Raji (cell line): ENCODE measurements around the gene ADCY6.

ENCODE experiments used
- POLR2A ChIP-seq: IDR thresholded peaks from 2 replicates; pipeline ENCODE4 v1.6.1; 2011; ENCODE audit warnings: low read depth, low read length, control low read depth; ENCODE audit not compliant: insufficient read depth

The ADCY6 gene

DNA sequence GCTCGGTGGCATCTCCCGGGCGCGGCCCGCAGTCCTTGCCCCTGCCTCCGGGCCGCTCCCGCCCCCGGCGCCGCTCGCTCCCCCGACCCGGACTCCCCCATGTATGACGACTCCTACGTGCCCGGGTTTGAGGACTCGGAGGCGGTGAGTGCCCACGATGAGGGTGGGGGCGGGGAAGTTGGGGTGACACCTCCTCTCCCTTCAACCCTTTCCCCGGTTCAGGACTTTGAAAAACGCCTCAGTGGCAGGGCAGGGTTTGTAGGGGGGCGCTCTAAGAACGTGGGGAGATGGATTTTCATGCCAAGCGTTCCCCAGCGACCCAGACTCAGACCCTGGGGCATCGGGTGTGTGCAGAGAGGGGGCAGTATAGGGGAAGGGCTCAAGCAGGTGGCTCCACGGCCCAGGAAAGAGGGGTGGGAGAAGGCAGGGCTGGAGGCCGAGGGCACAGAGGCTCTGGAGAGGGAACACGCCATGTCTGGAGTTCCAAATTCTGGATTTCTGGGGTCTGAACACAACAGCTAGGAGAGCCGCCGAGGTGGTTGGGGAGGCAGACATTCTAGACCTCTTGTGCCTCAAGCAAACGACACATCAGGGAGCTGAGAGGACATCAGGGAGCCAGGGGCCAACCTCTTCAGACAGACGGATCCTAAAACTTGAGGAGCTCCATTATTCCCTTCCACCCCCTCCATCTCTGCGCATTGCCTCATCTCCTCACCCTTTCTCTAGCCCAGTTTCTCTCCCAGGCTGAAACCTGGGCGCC is 30.1 kb upstream of the ADCY6 start:
- no peak for TF ChIP-seq POLR2A

GRCh38 chr12:48817873-48818830 is 29.3 kb upstream of the ADCY6 start, which contains the start of gene CACNB3:
Gene CACNB3, plus strand, starts transcription at chr12:48818496. Its CDS starts 434 bp downstream, at chr12:48818930.
- no peak for TF ChIP-seq POLR2A

DNA sequence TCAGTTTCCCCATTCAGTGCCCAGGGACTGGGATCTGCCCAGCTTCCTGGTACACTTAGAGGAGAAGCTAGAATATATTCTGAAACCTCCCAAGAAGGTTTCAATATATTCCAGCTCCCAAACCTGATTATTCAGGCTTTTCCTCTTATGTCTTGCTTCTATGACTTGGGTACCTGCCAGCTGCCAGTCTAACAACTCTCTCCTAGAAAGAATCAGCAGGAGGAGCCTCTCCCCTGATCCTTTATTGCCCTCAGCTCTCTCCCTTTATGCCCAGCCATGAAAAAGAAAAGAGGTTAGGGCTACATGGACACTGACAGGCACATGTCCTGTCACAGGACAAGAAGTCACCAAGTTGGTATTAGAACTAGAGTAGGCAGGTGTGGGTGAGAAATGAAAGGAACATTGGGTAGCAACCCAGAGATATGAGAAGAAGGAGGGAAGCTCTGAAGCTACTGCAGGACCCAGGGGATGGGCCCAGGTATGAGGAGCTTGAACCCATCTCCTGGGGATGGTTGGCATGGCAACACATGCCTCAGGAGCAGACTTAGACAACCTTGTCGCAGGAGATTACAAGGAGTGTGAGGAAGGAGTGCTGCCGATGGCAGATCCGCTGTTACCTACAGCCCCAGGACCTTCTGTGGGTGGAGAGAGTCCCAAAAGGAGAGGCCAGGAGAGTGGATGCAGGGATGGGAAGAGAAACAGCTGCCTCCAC is 27.4 kb upstream of the ADCY6 start:
- no peak for TF ChIP-seq POLR2A

DNA sequence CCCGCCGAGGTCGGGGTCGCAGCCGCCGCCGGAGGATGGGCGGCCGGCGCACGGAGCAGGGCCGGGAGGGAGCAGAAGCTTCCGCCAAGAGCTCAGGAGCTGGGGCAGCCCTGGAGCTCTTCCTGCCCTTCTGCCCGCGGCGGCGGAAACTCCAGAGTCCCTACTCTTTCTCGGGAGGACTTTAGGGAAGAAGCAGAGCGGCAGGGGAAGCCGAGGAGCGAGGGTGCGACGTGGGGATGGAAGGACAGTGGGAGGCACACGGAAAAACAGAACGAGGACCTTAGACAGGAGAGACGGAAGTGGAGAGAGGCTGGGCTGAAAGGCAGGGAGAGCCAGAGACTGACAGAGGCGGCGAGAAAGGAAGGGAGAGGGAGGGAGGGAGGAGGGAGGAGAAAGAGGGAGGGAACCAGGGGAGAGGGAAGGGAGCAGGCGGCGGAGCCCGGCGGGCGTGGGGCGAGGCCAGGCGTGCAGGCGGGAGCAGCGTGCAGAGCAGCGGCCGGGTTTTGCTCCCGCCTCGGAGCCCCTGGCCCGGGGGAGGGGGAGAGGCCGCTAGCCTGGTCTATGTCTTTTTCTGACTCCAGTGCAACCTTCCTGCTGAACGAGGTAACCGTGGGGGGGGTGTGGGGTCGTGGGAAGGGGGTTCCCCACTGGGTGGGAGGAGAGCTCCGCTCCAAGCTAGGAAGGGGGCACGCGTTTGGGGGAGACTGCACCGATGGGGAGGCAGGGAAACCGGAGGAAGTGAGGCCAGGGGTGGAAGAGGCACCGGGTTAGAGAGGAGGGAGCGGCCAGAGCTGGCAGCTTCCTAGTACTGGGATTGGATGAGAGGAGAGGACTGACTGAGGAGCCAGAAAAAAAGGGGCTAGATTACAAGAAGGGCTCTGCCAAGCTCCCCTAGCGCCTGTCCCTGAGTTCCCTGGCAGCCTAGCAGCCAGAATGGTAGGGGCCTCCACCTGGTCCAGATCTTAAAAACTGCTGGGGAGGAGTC is 26.5 kb upstream of the ADCY6 start:
- no peak for TF ChIP-seq POLR2A

- TF ChIP-seq POLR2A: peak; percentile 53; the same call in 1 of the 2 replicates
Measured at GRCh38 chr12:48814262-48815125, 25.6 kb upstream of the ADCY6 start.

DNA sequence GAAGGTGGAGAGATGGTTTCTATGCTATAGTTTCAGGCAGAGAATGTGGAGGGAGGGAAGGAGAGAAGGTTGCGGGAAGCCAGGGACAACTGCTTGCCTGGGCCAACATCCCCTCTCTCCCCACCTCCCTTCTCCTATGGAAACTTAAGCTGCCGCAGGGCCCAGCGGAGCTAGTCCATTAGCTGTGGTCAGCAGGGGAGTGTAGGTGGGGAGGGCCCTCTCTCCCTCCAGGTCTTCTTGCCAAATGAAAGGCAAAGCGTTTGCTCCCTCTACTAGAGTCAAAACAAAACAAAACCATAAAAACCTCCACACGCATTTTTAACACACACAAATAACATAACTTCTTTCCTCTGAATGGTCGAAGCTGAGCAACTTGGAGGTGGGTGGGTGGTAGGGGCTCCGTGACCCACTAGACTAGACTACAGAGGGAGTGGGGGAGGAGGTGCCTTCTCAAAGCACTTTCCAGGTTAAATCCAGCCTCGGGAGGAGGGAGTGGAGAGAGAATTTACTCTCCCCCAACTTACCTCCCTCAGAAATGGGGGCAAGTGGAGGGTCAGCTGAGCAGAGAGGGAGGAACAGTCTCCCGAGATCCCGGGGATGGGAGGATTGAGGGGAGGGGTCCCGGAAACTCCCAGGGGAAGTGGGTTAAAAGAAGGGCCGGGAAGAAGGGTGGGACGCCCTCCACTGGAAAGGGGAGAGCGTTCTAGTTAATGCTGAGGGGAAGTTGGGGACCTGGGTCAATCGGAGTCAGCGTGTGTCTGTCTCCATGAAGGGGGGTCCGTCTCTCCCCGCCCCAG is 24.8 kb upstream of the ADCY6 start:
- no peak for TF ChIP-seq POLR2A

DNA sequence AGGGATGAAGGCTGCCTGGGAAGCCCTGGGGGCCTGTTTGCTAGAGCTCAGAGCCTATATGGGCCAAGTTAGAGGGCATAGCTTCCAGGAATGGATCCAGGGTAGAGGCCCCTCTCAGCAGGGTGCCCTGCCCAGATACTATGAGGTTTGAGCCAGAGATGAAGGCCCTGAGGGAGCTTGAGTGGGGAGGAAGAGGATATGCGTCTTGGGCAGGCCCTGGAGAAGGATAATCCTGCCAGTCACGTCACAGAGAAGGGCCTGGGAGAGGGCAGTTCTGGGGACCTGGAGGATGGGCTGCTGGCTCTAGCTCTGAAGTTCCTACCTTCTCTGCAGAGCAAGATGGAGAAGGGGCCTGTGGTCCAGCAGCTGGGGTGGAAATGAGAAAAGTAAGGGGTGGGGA is 23.5 kb upstream of the ADCY6 start:
- TF ChIP-seq POLR2A: no peak

GRCh38 chr12:48811437-48812090 is 22.7 kb upstream of the ADCY6 start:
- TF ChIP-seq POLR2A: no peak

DNA sequence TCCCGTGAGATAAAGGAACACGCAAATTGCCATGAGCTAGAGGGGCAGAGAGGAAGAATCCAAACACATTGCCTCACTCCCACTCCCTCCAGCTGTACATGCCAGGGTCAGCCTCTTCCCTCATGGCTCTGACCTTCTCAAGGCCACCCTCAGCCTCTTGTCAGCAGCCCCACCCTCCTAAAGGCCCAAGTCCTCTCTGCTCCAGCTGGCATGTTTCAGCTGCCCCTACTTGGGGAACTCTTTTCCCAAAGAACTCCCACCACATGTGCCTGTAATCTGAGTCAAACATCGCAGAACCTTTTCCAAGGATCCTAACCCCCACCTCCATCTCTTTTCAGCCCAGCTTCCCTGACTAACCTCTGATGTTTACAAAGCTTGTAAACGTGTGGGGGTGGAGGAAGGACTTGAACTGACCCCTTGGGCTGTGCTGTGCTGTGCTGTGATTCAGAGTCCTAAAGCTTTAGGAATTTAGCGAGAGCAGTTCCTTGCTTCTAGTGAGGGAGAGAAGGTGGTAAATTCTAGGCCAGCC is 22.1 kb upstream of the ADCY6 start:
- TF ChIP-seq POLR2A: no peak

- TF ChIP-seq POLR2A: no peak
Measured at GRCh38 chr12:48807981-48808380, 19.1 kb upstream of the ADCY6 start.

- TF ChIP-seq POLR2A: no peak
Measured at GRCh38 chr12:48803675-48804074, 14.8 kb upstream of the ADCY6 start.

DNA sequence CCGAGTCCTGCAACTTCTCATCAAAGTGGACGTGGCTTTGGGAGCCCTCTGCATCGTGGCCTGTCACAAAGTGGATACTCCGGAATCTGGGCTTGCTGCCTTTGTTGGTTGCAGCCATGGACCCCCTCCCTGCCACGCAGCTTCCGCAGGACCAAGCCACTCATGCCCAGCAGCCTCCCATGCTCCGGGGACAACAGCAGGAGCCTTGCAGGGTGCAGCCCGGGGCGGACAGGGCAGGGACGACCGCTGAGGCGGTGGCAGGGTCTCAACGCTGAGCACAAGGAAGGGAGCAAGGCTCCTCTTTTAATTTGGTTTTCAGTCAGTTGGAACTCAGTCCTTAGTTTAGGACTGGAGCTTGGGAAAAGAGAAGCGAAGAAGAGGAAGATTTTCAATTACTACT is 12.1 kb upstream of the ADCY6 start:
- no peak for TF ChIP-seq POLR2A
